ENCODE measurements around the gene ANKRD33B. TPM values are rescaled to one million over a fixed set of nuclear protein-coding genes. Genes with fewer than 3 reads are reported as not detected.

Gene ANKRD33B
- total RNA-seq, 3 donors from 2014 or later (not counting 1 experiment from before 2014, with no cell fraction given), result 2.4 to 4.3 (median 3.9) TPM

DNA sequence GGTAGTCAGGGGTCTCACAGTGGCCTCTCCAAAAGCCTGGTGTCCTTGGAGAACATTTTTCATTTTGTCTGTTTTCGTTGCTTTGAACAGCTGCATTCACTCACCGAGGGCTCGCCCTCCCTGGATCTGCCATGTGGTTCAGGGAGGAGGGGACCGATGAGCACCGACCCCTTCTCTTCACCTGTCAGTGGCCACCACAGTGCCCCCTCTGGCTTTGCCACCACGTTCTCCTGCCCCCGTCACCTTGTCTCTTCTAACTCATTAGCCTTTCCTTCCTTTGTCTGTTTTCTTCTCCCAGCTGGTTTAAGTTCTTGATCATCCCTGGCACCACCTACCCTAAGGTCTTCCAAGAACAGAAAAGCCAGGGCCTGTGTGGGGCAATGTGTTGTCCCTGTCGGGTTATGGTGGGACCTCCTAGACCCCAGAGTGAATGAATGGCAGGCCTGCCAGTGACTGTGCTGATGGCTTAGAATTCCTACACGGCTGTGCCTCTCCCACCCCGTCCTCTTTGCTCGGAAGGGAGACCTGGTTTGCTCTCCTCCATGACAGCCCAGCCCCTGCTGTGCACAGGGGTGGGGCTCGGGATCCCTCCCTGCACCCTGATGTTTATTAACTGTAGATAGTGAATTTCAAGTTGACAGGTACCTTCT, 90.0 kb downstream of the ANKRD33B start:
- H3K36me3 Mint-ChIP-seq, result no peaks in the 10 kb centered on the region
- no peak overlapping the region for H3K4me3 Mint-ChIP-seq
- Histone ChIP-seq H3K27ac (ENCODE audit: low read length) (no peak overlapping the region), H3K4me1 (ENCODE audit: control insufficient read depth, insufficient read depth, low read length) (no peaks in the 10 kb centered on the region), H3K36me3 (ENCODE audit: control insufficient read depth, insufficient read depth, low read length) (no peaks in the 10 kb centered on the region), H3K4me3 (ENCODE audit: low read length) (no peak overlapping the region), H3K27me3 (ENCODE audit: control insufficient read depth, insufficient read depth, low read length) (no peaks in the 10 kb centered on the region), H3K9me3 (ENCODE audit: control insufficient read depth, insufficient read depth, low read length) (no peaks in the 10 kb centered on the region)
- H3K27ac Mint-ChIP-seq, result no peak overlapping the region
- 89% methylated on average over 11 of the region's 12 CpGs for WGBS (ENCODE audit: insufficient coverage)
- intact Hi-C loops (cut with micrococcal nuclease), result no loop called here
- TF ChIP-seq, protein P1, sequence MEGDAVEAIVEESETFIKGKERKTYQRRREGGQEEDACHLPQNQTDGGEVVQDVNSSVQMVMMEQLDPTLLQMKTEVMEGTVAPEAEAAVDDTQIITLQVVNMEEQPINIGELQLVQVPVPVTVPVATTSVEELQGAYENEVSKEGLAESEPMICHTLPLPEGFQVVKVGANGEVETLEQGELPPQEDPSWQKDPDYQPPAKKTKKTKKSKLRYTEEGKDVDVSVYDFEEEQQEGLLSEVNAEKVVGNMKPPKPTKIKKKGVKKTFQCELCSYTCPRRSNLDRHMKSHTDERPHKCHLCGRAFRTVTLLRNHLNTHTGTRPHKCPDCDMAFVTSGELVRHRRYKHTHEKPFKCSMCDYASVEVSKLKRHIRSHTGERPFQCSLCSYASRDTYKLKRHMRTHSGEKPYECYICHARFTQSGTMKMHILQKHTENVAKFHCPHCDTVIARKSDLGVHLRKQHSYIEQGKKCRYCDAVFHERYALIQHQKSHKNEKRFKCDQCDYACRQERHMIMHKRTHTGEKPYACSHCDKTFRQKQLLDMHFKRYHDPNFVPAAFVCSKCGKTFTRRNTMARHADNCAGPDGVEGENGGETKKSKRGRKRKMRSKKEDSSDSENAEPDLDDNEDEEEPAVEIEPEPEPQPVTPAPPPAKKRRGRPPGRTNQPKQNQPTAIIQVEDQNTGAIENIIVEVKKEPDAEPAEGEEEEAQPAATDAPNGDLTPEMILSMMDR (IDR thresholded peaks at IDR 0.05), result no peak
- no peaks in the 10 kb centered on the region for H3K9me3 Mint-ChIP-seq
- no peaks in the 10 kb centered on the region for H3K4me1 Mint-ChIP-seq
- H3K27me3 Mint-ChIP-seq (ENCODE audit: low read depth in 2 of 2), result no peaks in the 10 kb centered on the region
- DNase-seq (no peak), ATAC-seq (no peak)

GRCh38 chr5:10654566-10654965, 90.7 kb downstream of the ANKRD33B start:
- intact Hi-C loops (cut with micrococcal nuclease), result no loop called here
- Mint-ChIP-seq H3K27ac (no peak overlapping the region), H3K9me3 (no peaks in the 10 kb centered on the region), H3K36me3 (no peaks in the 10 kb centered on the region), H3K4me1 (no peaks in the 10 kb centered on the region), H3K4me3 (no peak overlapping the region), H3K27me3 (ENCODE audit: low read depth in 2 of 2) (no peaks in the 10 kb centered on the region)
- TF ChIP-seq, protein P1 (IDR thresholded peaks at IDR 0.05), result no peak
- Histone ChIP-seq H3K4me1 (ENCODE audit: control insufficient read depth, insufficient read depth, low read length) (no peaks in the 10 kb centered on the region), H3K27me3 (ENCODE audit: control insufficient read depth, insufficient read depth, low read length) (no peaks in the 10 kb centered on the region), H3K27ac (ENCODE audit: low read length) (no peak overlapping the region), H3K36me3 (ENCODE audit: control insufficient read depth, insufficient read depth, low read length) (no peaks in the 10 kb centered on the region), H3K9me3 (ENCODE audit: control insufficient read depth, insufficient read depth, low read length) (no peaks in the 10 kb centered on the region), H3K4me3 (ENCODE audit: low read length) (no peak overlapping the region)
- DNase-seq (no peak), ATAC-seq (no peak)
- 94% methylated on average over 13 of the region's 13 CpGs for WGBS (ENCODE audit: insufficient coverage)

DNA sequence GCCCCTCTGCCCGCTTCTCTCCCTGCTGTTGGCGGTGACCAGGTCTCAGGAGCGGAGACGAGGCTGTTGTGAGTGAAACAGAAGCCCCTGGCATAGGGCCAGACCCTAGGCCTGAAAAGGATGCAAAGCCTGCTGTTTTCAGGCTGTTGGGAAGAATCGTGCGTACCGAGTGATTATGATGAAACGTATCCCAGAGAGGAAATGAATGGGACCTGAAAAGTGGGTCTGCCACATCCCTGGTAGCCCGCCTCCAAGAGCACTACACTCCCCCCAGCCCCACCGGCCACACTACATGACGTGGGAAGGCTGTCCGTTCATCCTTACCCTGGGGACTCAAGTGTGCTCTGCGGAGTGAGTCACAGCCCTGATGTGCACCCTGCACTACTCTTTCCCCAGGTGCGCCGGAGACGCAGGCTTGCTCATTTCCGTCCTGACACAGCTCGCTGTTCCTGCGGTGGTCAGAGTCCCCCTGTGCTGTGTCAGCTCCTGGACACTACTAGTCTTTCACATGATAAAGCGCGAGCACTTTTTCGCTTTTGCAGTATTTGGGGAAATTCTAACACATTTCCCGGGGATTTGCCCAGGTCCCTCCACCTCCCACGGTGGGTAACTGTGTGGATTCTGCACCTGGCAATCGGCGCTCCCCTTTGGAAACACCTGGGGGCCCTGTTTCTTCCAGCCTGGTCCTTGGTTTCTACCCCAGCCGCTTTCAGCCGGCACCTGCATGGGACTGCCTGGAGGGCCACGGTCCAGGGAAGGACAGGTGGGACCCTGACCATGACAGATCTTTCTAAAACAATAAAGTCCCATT, 91.5 kb downstream of the ANKRD33B start:
- Histone ChIP-seq H3K4me3 (ENCODE audit: low read length) (no peak overlapping the region), H3K4me1 (ENCODE audit: control insufficient read depth, insufficient read depth, low read length) (no peaks in the 10 kb centered on the region), H3K27ac (ENCODE audit: low read length) (no peak overlapping the region), H3K9me3 (ENCODE audit: control insufficient read depth, insufficient read depth, low read length) (no peaks in the 10 kb centered on the region), H3K27me3 (ENCODE audit: control insufficient read depth, insufficient read depth, low read length) (no peaks in the 10 kb centered on the region), H3K36me3 (ENCODE audit: control insufficient read depth, insufficient read depth, low read length) (no peaks in the 10 kb centered on the region)
- no peaks in the 10 kb centered on the region for H3K9me3 Mint-ChIP-seq
- intact Hi-C loops (cut with micrococcal nuclease), result no loop called here
- 91% methylated on average over 29 of the region's 29 CpGs for WGBS (ENCODE audit: insufficient coverage)
- H3K27ac Mint-ChIP-seq, result no peak overlapping the region
- H3K27me3 Mint-ChIP-seq (ENCODE audit: low read depth in 2 of 2), result no peaks in the 10 kb centered on the region
- ATAC-seq (no peak), DNase-seq (no peak)
- TF ChIP-seq, protein P1 (IDR thresholded peaks at IDR 0.05), result no peak
- H3K4me3 Mint-ChIP-seq, result no peak overlapping the region
- H3K36me3 Mint-ChIP-seq, result no peaks in the 10 kb centered on the region
- H3K4me1 Mint-ChIP-seq, result no peaks in the 10 kb centered on the region
